A172 (cell line): ENCODE data around the gene UQCRFS1. TPM values are rescaled to one million over a fixed set of nuclear protein-coding genes. Genes with fewer than 3 reads are reported as not detected.
"Not testable (repeated sequence)": the region's sequence is repeated elsewhere in the genome, so short reads cannot be mapped to it uniquely, and the experiment has no call there.

ENCODE experiments used
- DNase-seq: peaks from one replicate; pipeline ENCODE4 v3.0.0-alpha.2; 2015; ENCODE audit warnings: low spot score
- total RNA-seq: library from RNA; depleted of rRNA; stranded (reverse); fragments of >200 nt; shearing (Covaris generic); gene quantifications from 2 replicates; pipeline ENCODE4 v1.2.3, GENCODE V29; 2014

Gene UQCRFS1
- total RNA-seq, 1 experiment from 2014 or later: 75.3 TPM

DNA sequence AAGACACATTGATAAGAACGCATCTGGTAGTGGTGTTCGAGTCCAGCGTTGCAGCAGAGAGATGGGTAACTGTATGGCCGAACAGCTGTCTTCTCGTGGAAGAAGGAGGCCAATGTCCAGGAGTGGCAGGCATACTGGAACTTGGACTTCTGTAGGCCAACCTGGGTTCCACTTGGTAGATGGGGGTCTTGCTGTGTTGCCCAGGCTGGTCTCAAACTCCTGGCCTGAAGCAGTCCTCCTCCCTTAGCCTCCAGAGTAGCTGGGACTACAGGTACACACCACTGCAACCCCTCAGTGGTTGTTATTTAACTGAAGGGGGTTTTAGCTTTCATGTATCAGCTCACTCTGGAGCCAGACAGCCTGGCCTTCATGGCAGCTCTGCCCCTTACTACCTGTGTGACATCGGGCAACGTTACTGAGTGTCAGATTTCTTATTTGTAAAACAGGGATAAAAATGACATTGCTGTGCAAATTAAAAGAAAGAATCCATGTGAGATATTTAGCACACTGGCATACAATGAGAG lies 2.4 kb upstream of the UQCRFS1 start:
- no peak for DNase-seq

DNA sequence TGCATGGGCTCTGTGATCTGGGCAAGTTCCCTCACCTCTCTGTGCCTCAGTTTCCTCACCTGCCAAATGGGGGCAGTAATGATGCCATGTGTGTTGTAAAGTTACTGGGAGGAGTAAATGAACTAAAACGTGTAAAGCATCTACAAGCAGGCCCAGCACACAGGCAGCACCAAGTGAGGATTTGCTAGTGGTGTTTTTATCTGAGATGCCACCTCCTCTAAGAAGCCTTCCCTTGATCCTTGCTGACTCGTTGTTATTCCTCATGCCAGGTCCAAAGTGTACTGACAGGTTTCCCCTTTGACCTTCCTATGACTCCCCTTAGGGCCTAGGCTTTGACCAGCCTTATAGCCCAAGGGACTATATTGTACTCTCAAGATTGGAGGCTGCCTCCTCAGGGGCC lies 1.5 kb upstream of the UQCRFS1 start:
- no peak for DNase-seq

GRCh38 chr19:29212356-29212647 lies 649 bp downstream of the UQCRFS1 start:
- DNase-seq: no peak

DNA sequence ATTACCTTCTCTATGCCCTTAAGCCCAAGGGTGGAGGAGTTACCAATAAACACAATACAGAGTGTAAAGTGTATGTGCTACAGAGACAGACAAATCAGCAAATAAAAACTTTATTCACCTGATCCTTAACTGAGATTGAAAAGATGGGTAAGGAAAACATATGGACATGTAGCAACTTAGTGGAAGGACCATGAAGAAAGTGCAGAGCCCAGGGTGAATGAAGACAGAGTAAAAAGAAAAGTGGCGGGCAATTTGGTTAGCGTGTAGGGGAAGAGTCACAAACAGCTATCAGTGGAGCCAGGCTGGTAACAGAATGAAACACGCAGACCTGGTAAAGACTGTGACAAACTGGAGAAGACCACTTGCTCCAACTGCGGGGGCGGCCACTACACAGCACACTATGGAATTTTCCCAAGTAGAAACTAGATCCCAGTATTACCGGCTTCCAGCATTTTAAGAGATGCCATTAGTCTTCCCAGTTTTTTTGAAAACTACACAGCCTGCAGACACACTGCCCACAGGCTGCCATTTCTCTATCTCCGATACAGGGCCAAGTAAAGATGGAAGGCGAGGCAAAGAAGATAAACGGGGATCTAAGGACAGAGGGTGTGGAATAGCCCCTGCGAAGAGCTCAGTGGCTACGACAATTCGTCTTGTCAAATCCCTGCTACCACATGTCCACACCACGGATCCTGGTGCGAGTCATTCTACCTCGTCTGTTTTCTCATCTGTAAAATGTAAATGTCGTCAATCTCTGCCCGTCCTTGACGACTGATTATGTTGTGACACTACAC lies 1.2 kb downstream of the UQCRFS1 start:
- DNase-seq: no peak

DNA sequence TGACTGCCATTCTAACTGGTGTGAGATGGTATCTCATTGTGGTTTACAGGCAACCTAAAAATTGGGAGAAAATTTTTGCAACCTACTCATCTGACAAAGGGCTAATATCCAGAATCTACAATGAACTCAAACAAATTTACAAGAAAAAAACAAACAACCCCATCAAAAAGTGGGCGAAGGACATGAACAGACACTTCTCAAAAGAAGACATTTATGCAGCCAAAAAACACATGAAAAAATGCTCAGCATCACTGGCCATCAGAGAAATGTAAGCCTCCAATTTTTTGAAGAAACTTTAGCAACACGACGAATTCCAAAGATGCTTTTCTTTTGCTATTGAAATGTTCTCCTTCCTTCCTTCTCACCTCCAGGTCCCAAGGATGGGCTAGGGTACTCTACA lies 1.9 kb downstream of the UQCRFS1 start:
- DNase-seq: not testable (repeated sequence)

- not testable (repeated sequence) for DNase-seq
Observed at GRCh38 chr19:29210502-29210901, 2.4 kb downstream of the UQCRFS1 start.

- DNase-seq: not testable (repeated sequence)
Observed at GRCh38 chr19:29207403-29208187, 5.4 kb downstream of the UQCRFS1 start.

GRCh38 chr19:29206453-29206852 lies 6.5 kb downstream of the UQCRFS1 start:
- no peak for DNase-seq

DNA sequence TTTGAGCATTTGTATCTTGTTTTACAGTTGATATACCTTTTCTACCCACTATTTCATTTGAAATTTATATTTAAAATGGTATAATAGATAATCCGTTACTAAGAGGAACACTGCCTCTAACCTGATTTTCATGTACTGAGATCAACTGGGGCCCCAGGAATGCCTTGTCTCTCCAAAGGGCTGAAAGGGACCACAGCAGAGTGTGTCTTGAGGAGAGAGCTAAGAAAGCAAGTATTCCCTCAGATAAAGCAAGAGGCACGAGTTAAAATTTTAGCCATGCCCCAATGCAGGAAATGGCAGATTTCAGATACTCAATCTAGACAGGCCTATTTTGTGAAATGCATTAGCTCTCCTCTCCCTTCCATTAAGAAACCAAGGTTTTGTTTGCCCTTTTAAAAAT lies 10.7 kb downstream of the UQCRFS1 start:
- no peak for DNase-seq

- no peak for DNase-seq
Observed at GRCh38 chr19:29201855-29202254, 11.1 kb downstream of the UQCRFS1 start.

DNA sequence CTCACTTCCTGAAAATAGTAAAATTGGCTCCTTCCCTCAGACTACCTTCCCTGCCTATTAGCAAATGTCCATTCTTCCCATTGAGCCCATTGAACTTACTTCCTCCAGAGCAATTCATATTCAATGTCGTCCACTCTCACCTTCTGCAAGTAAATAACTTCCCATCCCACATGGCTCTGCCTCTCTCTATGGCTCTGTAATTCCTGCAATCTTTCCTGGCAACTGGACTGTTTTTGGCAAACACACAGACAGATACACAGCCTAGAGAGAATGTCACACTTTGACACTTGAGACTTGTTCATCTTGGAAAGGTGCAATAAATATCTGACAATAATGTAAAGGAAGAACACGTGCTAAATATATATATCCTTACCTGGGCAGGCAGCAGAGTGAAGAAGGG lies 18.3 kb downstream of the UQCRFS1 start:
- DNase-seq: no peak

DNA sequence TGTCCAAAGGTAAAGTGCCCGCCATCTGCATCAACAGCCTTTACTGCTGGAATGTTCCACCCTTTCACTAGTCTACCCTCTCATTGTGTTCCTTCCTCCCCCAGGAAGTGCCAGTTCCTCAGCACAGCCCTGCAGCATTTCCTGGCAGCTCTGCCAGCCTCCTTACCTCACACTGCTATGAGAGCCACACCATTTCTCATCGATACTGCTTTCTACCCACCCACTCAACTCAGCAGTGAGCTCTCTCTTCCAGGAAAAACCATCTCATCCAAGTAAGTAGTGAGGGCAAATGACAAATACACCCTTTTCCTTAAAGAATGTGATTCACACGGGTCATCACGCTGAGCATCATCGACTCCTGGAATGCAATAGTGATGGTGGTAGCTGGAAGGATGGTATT lies 19.8 kb downstream of the UQCRFS1 start:
- DNase-seq: no peak

GRCh38 chr19:29191005-29191404 lies 21.9 kb downstream of the UQCRFS1 start:
- no peak for DNase-seq

DNA sequence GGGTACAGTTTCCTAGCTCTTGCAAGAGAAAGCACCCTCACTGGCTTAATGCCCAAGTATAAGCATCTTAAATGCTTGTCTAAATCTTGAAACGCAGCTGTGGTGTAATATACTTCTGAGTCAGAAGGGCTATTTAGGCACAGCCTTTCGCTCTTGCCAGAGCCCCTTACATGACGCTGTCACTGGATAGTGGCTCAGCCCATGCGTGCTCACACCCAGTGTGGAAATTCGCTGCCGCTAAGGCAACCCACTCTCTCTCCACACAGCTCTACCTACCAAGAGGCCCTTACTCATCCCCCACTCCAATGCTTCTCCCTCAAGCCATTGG lies 24.0 kb downstream of the UQCRFS1 start:
- DNase-seq: no peak

- DNase-seq: no peak
Observed at GRCh38 chr19:29188289-29189032, 24.5 kb downstream of the UQCRFS1 start.

GRCh38 chr19:29187676-29188075 lies 25.3 kb downstream of the UQCRFS1 start:
- DNase-seq: no peak

DNA sequence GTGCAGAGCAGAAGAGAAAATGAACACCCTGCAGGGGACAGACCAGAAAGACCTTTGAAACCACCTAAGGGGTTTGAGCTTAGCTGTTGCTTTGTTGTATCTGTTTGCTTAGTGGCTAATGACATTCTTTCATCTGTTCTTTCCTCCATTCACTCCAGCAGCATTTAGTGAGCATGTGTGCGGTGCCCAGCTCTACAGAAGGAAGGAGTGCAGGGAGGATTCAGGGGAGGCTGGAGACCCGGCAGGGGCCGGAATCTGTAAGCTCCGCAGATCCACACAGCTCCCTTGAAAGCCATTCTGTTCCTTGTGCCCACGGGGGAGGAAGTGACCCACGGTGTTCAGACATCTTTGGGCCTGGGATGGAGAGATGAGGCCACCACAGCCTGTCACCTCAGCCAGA lies 27.5 kb downstream of the UQCRFS1 start:
- DNase-seq: no peak

- no peak for DNase-seq
Observed at GRCh38 chr19:29176981-29177754, 35.8 kb downstream of the UQCRFS1 start.

DNA sequence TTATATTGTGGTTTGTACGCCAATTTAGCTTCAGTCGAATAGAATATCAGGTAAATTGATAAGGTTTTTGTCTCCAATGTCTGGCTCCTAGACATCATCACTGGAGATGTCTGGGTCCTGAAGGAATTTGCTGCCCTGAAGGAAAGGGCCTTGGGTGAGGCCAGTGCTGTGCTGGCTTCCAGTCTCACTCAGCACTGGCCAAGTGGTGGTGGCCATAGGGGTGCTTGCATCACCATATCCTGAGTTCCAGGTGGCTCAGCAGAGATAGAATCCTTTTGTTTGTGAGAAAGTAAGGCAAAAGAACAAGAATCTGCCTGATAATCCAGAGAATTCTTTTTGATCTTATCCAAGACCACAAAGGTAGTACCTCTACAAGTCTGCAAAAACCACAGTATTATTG lies 39.1 kb downstream of the UQCRFS1 start:
- no peak for DNase-seq

DNA sequence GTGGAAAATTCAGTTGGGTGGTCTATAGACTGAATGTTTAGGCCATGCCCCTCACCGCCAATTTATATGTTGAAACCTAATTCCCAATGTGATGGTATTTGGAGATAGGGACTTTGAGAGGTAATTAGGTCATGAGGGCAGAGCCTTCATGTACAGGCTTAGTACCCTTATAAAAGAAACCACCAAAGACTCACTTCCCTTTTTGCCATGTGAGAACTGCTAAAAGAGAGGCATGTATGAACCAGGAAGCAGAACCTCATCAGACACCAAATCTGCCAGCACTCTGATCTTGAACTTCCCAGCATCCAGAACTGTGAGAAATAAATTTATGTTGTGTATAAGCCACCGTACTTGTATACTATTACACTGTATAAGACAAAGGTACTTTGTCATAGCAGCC lies 40.6 kb downstream of the UQCRFS1 start:
- no peak for DNase-seq

- DNase-seq: no peak
Observed at GRCh38 chr19:29171525-29171924, 41.4 kb downstream of the UQCRFS1 start.

- no peak for DNase-seq
Observed at GRCh38 chr19:29170554-29170953, 42.4 kb downstream of the UQCRFS1 start.
